SK-N-SH treated with all-trans-retinoic acid at 6 μM for 48 hours (cell line): ENCODE results near the gene FDPS.

Source experiments
- ATAC-seq: fragments of 200-7000 bp; cut with Tn5 transposase; 3 replicates; pipeline ENCODE4 v1.9.1; 2020; ENCODE audit warnings: mild to moderate bottlenecking, moderate library complexity
- ARNTL ChIP-seq: fragments of 450-650 bp; formaldehyde crosslinking; IDR thresholded peaks from 2 replicates; pipeline ENCODE4 v1.5.0; 2020; ENCODE audit warnings: low read depth, mild to moderate bottlenecking, moderate library complexity, borderline replicate concordance
- CREB5 ChIP-seq: fragments of 250-450 bp; sonication (Bioruptor Pico); IDR thresholded peaks from 2 replicates; pipeline ENCODE4 v1.5.1; 2020; ENCODE audit warnings: low read depth, mild to moderate bottlenecking, moderate library complexity
- CSDC2 ChIP-seq: fragments of 250-450 bp; sonication (Bioruptor Pico); IDR thresholded peaks from 2 replicates; pipeline ENCODE4 v1.5.0; 2020; ENCODE audit warnings: mild to moderate bottlenecking, moderate library complexity
- CSRNP3 ChIP-seq: fragments of 250-450 bp; sonication (Bioruptor Pico); IDR thresholded peaks from 2 replicates; pipeline ENCODE4 v1.5.1; 2021; ENCODE audit warnings: mild to moderate bottlenecking, moderate library complexity
- ESRRG ChIP-seq: fragments of 250-450 bp; sonication (Bioruptor Pico); IDR thresholded peaks from 2 replicates; pipeline ENCODE4 v1.6.1; 2021; ENCODE audit warnings: mild to moderate bottlenecking
- ISL1 ChIP-seq: fragments of 250-450 bp; sonication (Bioruptor Pico); IDR thresholded peaks from 2 replicates; pipeline ENCODE4 v2.1.2; 2022; ENCODE audit warnings: mild to moderate bottlenecking, moderate library complexity
- PATZ1 ChIP-seq: fragments of 250-450 bp; sonication (Bioruptor Pico); IDR thresholded peaks from 2 replicates; pipeline ENCODE4 v1.8.0; 2020; ENCODE audit warnings: mild to moderate bottlenecking, moderate library complexity, borderline replicate concordance
- POU6F1 ChIP-seq: fragments of 250-450 bp; sonication (Bioruptor Pico); IDR thresholded peaks from 2 replicates; pipeline ENCODE4 v1.8.0; 2021; ENCODE audit warnings: low read depth, mild to moderate bottlenecking, moderate library complexity, borderline replicate concordance
- PPARA ChIP-seq: fragments of 250-450 bp; sonication (Bioruptor Pico); IDR thresholded peaks from 2 replicates; pipeline ENCODE4 v1.5.0; 2020; ENCODE audit warnings: mild to moderate bottlenecking, borderline replicate concordance
- RARB ChIP-seq: fragments of 250-450 bp; sonication (Bioruptor Pico); IDR thresholded peaks from 2 replicates; pipeline ENCODE4 v1.8.0; 2021; ENCODE audit warnings: mild to moderate bottlenecking, moderate library complexity
- SNAI2 ChIP-seq: fragments of 250-450 bp; sonication (Bioruptor Pico); IDR thresholded peaks from 2 replicates; pipeline ENCODE4 v1.5.0; 2020; ENCODE audit warnings: mild to moderate bottlenecking, moderate library complexity
- TCF4 ChIP-seq: fragments of 250-450 bp; sonication (Bioruptor Pico); IDR thresholded peaks from 2 replicates; pipeline ENCODE4 v1.8.0; 2021; ENCODE audit warnings: mild to moderate bottlenecking, moderate library complexity, borderline replicate concordance
- TSHZ2 ChIP-seq: fragments of 250-450 bp; sonication (Bioruptor Pico); IDR thresholded peaks from 2 replicates; pipeline ENCODE4 v1.5.0; 2020; ENCODE audit warnings: mild to moderate bottlenecking, moderate library complexity
- ZFP3 ChIP-seq: fragments of 250-450 bp; sonication (Bioruptor Pico); IDR thresholded peaks from 2 replicates; pipeline ENCODE4 v1.5.0; 2020; ENCODE audit warnings: mild to moderate bottlenecking, moderate library complexity
- ZFP30 ChIP-seq: fragments of 450-650 bp; formaldehyde crosslinking; IDR thresholded peaks from 2 replicates; pipeline ENCODE4 v1.5.0; 2022; ENCODE audit warnings: mild to moderate bottlenecking, moderate library complexity
- ZNF565 ChIP-seq: fragments of 450-650 bp; formaldehyde crosslinking; conservative IDR thresholded peaks from 2 replicates; pipeline ENCODE4 v1.5.0; 2020; ENCODE audit warnings: low read depth, mild to moderate bottlenecking, moderate library complexity
- ZNF70 ChIP-seq: fragments of 450-650 bp; formaldehyde crosslinking; IDR thresholded peaks from 2 replicates; pipeline ENCODE4 v1.5.0; 2020; ENCODE audit warnings: mild to moderate bottlenecking, moderate library complexity
- ZNF8 ChIP-seq: fragments of 450-650 bp; formaldehyde crosslinking; IDR thresholded peaks from 2 replicates; pipeline ENCODE4 v1.5.0; 2020; ENCODE audit warnings: mild to moderate bottlenecking, moderate library complexity

Gene FDPS

GRCh38 chr1:155261852-155262673, 46.6 kb upstream of the FDPS start, which contains the start of gene SCAMP3 (continued):
- TF ChIP-seq CSRNP3 (CRISPR knock-in tag), result peak; percentile 34; the same call in 1 of the 2 replicates
- TF ChIP-seq ESRRG (CRISPR knock-in tag), result peak; percentile 71
- peak; percentile 71; the same call in 1 of the 2 replicates for TF ChIP-seq RARB (CRISPR knock-in tag)
- no peak for TF ChIP-seq SNAI2 (CRISPR knock-in tag)
- no peak for TF ChIP-seq ZFP3 (CRISPR knock-in tag)
- TF ChIP-seq POU6F1 (CRISPR knock-in tag), result peak; percentile 45; the same call in 1 of the 2 replicates

- no peak for ATAC-seq
- TF ChIP-seq ISL1 (CRISPR knock-in tag) (no peak), ESRRG (CRISPR knock-in tag) (no peak), CREB5 (no peak), TCF4 (no peak), PATZ1 (no peak), SNAI2 (CRISPR knock-in tag) (no peak), ZNF565 (no peak), ZFP30 (CRISPR knock-in tag) (no peak), CSRNP3 (CRISPR knock-in tag) (no peak), ZNF70 (no peak), RARB (CRISPR knock-in tag) (no peak)
These were observed 45.6 kb upstream of the FDPS start for GRCh38 chr1:155263067-155263466.

GRCh38 chr1:155266553-155266952, 42.1 kb upstream of the FDPS start:
- ATAC-seq, result no peak

GRCh38 chr1:155267373-155267772, 41.3 kb upstream of the FDPS start:
- ATAC-seq, result no peak
- TF ChIP-seq ARNTL (no peak), POU6F1 (CRISPR knock-in tag) (no peak), TCF4 (no peak), ZNF565 (no peak), ZNF8 (no peak), RARB (CRISPR knock-in tag) (no peak), ZFP30 (CRISPR knock-in tag) (no peak), ISL1 (CRISPR knock-in tag) (no peak), TSHZ2 (CRISPR knock-in tag) (no peak), ZNF70 (no peak), PPARA (CRISPR knock-in tag) (no peak)

More at GRCh38 chr1:155266553-155266952, 42.1 kb upstream of the FDPS start:
- no peak for TF ChIP-seq CREB5
- no peak for TF ChIP-seq ISL1 (CRISPR knock-in tag)
- TF ChIP-seq ZNF565, result no peak
- no peak for TF ChIP-seq ZFP3 (CRISPR knock-in tag)
- TF ChIP-seq CSDC2 (CRISPR knock-in tag), result no peak
